Stimulated activated CD8-positive, alpha-beta memory T cell treated with anti-CD3 and anti-CD28 coated beads, Interleukin-12 subunit alpha, Interleukin-12 subunit beta, amount 100 ng/mL, for 24 hours (primary cell): ENCODE measurements around the gene PPIE.

Experiments
- DNase-seq: peaks from one replicate; pipeline ENCODE4 v3.0.0-alpha.2; 2020; ENCODE audit errors: extremely low read depth

The PPIE gene

DNA sequence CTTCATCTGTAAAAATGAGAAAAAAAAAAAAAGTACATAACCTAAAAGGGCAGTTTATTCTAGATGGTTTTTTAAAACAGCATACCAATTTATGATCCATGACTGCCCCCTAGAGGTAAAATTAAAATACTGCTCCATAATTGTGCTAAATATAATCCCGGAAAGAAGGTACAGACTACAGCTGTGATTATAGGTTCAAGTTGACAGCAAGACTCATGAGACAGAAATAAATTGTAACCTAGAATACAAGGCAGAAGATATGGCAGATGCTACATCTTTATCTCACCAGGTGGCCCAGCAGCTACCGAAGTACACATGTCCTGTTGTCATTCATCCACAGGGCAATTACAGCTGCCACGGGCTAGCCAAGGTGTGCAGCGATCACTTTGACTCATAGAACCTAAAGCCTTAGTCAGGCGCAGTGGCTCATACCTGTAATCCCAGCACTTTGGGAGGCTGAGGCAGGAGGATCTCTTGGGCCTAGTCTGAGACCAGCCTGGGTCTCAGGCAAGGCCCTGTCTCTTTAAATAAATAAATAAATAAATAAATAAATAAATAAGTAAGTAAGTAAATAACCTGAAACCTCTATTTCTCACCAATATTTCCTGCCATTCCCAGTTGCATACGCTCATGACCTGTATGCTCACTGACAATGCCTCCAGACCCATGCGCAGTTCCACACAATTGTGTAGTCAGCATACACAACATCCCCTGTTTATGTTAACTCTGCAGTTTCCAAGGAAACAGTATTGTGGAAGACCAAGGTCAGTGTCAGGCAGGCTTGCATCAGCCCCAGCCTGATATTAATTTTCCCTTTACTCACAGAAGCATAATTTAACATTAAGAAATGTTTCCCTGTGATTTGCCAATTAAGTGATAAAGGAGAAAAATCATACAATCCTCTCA lies 18.3 kb upstream of the PPIE start:
- DNase-seq, result no peak

DNA sequence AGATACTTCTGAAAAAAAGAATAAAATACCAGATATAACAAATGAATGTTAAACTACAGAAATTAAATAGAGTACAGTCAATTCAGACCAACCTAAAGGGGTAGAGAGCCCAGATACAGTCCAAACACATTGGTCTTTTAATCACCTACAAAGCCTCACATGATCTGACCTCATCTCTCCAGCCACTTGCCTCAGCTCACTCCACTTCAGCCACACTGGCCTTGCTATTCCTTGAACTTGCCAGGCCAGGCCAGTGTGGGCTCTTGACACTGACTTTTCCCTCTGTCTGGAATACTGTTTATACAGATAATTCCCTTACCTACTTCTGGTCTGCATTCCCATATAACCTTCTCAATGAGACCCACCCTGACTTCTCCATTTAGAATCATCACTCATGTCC lies 17.0 kb upstream of the PPIE start:
- DNase-seq, result no peak

DNA sequence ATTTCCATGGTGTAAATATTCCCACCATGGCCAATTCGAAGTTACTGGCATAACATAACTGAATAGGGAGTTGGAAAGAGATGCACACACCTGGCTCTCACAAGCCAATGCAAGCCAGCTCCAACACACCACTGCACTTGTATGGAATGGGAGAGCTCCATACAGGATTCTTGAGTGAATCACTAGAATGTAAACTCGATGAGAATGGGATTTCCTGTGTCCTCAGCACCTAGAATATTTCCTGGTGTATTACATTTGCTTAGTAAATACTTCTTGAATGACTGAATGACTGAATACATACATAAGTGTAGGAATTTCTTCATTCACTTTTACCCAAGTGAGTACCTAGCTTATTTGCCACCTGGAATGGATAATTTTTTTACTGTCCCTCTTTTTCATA lies 16.2 kb upstream of the PPIE start:
- DNase-seq, result no peak

- DNase-seq, result no peak
These were observed 12.1 kb upstream of the PPIE start for GRCh38 chr1:39726600-39726999.

DNA sequence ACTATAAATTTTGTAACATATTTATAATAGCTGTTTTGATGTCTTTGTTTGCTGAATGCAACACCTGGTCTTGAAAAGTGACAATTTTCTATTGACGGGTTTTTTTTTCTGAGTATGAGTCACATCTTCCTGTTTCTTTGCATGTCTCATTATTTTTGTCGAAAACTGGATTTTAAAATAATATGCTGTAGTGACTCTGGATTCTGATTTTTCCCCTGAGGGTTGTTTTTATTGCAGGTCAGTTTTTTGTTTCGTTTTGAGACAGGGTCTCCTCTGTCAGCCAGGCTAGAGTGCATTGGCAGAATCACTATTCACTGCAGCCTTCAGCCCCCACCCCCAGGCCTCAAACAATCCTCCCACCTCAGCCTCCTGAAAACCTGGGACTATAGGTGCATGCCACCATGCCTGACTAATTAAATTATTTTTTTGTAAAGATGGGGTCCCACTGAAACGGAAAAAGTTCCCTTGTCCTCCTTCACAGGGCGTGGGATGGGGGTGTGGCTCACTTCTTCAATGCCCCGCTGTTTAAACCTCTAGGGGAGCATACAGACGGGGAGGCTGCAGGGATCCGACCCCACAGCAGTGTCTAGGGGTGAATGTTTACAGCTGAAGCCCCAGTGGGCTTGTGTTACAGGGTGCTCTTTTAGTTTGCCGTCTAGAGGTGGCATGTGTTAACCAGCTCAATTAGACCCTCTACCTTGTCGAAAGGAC lies 11.3 kb upstream of the PPIE start:
- no peak for DNase-seq

DNA sequence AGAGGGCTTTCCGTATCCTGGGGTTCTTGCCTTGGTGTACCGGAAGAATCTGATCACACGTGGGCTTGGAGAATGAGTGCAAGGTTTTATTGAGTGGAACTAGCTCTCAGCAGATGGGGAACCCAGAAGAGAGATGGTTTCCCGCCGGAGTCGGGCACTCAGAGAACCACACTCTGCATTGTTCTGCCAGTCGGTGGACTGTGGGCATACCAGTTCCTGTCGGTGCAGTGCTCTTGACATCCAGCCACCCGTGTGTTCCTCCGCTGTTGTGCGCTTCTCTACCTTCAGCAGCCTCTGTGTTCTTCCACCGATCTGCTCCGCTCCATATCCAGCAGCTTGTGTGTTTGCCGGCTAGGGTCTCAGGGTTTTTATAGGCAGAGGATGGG lies 10.8 kb upstream of the PPIE start:
- no peak for DNase-seq

- no peak for DNase-seq
These were observed 9.7 kb upstream of the PPIE start for GRCh38 chr1:39729030-39729429.

DNA sequence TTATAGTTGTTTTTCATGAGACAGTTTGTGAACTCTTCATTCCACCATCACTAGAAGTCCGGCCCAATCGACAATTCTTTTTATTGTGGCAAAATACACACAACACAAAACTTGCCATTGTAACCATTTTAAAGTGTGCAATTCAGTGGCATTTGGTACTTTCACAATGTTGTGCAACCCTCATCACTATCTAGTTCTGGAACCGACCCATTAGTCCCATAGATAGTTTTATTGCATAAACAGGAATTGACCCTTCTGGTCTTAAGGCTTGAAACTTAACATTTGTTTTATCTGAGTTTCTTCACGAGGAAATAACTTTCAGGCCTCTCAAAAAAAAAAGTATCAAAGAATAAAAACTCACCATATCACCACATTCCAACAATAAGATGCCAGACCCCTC lies 8.8 kb upstream of the PPIE start:
- no peak for DNase-seq

GRCh38 chr1:39732730-39733129 lies 6.0 kb upstream of the PPIE start:
- DNase-seq, result no peak

- DNase-seq, result no peak
These were observed 5.5 kb upstream of the PPIE start for GRCh38 chr1:39733161-39733560.

GRCh38 chr1:39735731-39736130 lies 3.0 kb upstream of the PPIE start:
- no peak for DNase-seq

DNA sequence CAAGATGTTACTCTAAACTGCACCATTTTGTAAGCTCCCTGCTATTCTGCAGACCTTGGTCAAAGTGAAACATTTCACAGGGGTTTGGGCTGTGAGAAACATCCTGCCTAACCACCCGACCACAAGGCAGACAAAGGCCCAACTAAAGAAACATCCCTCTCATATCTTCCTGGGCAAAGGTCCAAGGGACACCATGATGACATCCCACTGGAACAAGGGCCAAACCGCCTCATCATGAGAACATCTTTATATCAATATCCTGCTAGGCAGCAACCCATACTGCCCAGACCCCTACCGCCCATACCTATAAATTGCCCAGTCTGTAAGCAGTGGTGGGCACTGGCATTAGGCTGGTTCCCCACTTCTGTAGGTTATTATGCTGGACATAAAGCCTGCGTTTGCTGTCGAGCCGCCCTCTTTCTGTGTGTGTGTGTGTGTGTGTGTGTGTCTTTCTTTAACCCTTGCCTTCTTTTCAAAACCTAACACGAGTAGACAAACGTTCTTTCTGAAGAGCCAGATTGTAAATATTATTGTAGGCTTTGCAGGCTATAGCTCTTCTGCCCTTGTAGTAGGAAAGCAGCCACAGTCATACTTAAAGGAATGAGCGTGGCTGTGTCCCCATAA lies 1.0 kb upstream of the PPIE start:
- no peak for DNase-seq

DNA sequence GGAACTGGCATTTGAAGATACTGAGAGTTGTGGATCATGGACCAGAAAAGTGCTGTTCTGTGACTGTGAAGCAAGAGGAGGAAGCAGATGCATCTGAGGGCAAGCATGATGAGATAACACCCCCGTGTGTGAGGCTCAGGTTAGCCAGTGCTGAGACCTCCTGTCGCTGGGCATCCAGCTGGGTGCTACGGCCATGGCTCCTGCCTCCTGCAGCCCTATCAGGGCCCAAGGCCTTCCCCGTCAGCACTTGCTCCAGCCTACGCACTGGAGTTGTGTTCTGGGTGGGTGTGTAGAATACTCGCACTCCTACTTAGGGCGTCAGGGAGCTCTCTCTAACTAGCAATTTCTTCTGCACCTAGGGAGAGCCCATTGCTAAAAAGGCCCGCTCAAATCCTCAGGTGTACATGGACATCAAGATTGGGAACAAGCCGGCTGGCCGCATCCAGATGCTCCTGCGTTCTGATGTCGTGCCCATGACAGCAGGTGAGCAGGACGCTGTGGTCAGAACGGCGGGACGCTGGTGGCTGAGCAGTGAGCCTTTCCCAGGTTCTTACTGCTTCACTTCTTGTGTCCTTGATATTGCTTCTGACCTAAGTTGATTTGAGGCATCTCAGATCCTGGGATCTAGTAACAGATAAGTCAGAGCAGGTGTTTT lies 6.5 kb downstream of the PPIE start:
- DNase-seq, result no peak

- no peak for DNase-seq
These were observed 12.9 kb downstream of the PPIE start for GRCh38 chr1:39751595-39751994.

DNA sequence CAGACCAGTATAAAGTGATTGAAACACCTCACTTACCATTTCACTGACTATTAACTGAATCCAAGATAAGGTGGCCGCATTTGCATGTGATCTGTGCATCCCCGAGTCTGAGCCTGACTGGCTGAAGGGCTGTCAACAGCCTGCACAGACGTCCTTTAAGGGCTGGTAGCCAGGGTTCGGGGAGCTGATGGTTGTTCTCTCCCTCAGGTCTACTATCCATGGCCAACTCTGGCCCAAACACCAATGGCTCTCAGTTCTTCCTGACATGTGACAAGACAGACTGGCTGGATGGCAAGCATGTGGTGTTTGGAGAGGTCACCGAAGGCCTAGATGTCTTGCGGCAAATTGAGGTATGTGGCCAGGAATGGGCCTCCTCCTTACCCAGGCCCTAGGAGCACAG lies 14.0 kb downstream of the PPIE start:
- DNase-seq, result no peak

DNA sequence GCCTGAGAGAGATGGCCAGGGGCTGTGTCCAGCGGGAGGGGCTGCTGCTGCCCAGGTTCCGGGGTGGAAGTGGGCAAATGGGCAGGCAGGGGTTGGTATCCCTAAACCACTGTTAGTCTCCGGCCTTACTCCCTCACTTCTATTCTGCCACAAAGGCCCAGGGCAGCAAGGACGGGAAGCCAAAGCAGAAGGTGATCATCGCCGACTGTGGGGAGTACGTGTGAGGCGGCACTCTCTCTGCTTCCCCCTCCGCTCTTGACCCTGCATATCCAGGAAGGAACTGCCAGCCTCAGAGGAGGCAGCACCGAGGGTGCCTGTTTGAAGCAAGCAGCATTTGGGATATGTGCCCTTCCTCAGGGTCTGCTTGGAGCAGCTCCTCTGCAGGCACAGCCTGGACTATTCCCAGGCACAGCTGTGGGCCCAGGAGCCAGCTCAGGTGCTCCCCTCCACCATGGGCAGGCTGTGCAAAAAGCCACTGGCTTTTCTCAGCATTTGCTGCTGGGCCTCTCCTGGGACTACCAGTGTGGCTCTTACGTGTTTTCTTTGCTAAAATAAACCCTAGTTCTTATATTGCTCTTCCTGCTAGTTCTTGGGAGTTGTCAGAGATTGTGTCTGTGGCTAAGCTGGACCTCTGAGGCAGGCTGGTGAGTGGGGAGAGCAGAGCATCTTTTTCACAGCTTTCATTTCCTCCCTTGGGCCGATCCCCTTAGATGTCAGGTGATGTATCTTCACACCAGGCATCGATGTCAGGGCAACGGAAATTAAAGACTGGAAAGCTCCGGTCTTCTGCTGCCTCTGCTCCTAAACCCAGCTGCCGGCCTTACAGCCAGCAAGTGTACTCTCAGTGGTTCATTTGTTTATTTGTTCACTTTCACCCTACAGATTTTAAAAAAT lies 14.7 kb downstream of the PPIE start:
- no peak for DNase-seq

- DNase-seq, result no peak
These were observed 15.4 kb downstream of the PPIE start for GRCh38 chr1:39754026-39754570.

GRCh38 chr1:39754906-39755504 lies 16.3 kb downstream of the PPIE start:
- no peak for DNase-seq

DNA sequence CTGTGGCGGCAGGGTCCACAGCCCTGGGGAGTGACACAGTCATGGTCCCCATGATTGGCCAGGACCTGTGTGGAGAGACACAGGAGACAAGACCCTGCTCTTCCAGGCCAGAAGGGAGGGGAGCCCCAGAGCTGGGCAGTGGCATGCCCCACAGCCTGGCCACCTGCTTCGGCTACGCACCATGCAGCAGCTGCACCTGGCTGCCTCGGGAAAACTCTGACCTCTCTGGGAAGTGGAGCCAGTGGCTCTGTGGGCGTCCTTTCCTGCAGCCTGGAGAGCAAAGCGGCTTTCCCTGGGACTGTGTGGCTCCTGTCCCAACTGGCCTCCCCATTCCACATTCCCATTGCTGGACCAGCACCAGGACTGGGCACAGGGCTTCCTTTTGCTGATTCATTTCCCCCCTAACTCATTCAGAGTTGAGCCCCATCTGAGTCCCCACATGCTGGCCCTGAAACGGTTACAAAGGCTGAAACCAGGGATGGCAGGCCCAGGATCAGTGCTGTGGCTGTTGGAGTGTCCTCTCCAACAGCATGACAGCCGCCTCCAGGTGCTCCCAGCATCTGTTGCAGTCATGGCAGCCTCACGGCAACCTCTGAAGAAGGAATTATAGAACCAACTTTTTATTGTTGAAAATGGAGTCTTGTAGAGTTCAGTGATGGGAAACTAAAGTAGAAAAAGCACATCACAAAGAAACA lies 17.4 kb downstream of the PPIE start:
- DNase-seq, result no peak

GRCh38 chr1:39757501-39757900 lies 18.8 kb downstream of the PPIE start:
- no peak for DNase-seq
